HepG2 (cell line): ENCODE measurements around the gene GLG1. TPM values are rescaled to one million over a fixed set of nuclear protein-coding genes. Genes with fewer than 3 reads are reported as not detected.
A peak's percentile ranks its signal among the peaks of the same experiment; 100 is the strongest.

ENCODE experiments used
- GATAD2A ChIP-seq: IDR thresholded peaks from 2 replicates; pipeline ENCODE4 v1.6.1; 2016
- HHEX ChIP-seq: IDR thresholded peaks from 2 replicates; pipeline ENCODE4 v1.6.1; 2016; ENCODE audit warnings: control low read depth
- NR2F1 ChIP-seq, 2 experiments: fragments of 450-650 bp in 1 of 2; formaldehyde crosslinking in 1 of 2; IDR thresholded peaks; 2 replicates each; pipeline versions ENCODE4 v1.5.0 to v1.6.1; 2016 to 2020; ENCODE audit warnings: mild to moderate bottlenecking in 1 of 2, missing compliant biosample characterization in 1 of 2, missing genetic modification reagents in 1 of 2, moderate library complexity in 1 of 2
- RARA ChIP-seq: IDR thresholded peaks from 2 replicates; pipeline ENCODE4 v1.6.1; 2016; ENCODE audit warnings: missing genetic modification reagents, missing compliant biosample characterization
- ZFP1 ChIP-seq: IDR thresholded peaks from 2 replicates; pipeline ENCODE4 v1.6.1; 2016
- polyA plus RNA-seq, 8 experiments: library from polyadenylated mRNA; depleted of rRNA in 3 of 8; stranded (reverse) in 7 of 8; unstranded in 1 of 8; fragments of >200 nt; fragmentation: Illumina TruSeq in 4 of 8; extraction: Trizol in 4 of 8; gene quantifications; 2 replicates each; pipeline versions ENCODE4 v1.2.1 to v1.2.3, GENCODE V29; 2011 to 2016; ENCODE audit warnings: low read depth in 4 of 8, missing spikeins in 1 of 8, mixed read lengths in 1 of 8; ENCODE audit not compliant: insufficient read depth in 1 of 8
- total RNA-seq, 5 experiments: library from RNA; depleted of rRNA; stranded (reverse); fragments of >200 nt; fragmentation: Illumina TruSeq; extraction: Trizol; gene quantifications; 2 replicates each; pipeline ENCODE4 v1.2.3, GENCODE V29; 2016; ENCODE audit warnings: low read depth in 1 of 5
- TF ChIP-seq, protein P1 (sequence below): IDR thresholded peaks from 2 replicates; pipeline ENCODE4 v1.6.1; 2016; ENCODE audit warnings: mild to moderate bottlenecking
- TF ChIP-seq, protein P2 (sequence below): sonication (generic); formaldehyde crosslinking; IDR thresholded peaks from 2 replicates; pipeline ENCODE4 v1.4.0; 2020; ENCODE audit warnings: missing genetic modification reagents, borderline replicate concordance
- TF ChIP-seq, protein P3 (sequence below): sonication (generic); formaldehyde crosslinking; IDR thresholded peaks from 2 replicates; pipeline ENCODE4 v1.8.1; 2023; ENCODE audit warnings: mild to moderate bottlenecking, missing genetic modification reagents

Gene GLG1
- total and polyA plus RNA-seq, 2 of the 13 experiments (the other 11 are each of a cell fraction or from before 2014, with no cell fraction given) = 87.7 to 141 TPM

DNA sequence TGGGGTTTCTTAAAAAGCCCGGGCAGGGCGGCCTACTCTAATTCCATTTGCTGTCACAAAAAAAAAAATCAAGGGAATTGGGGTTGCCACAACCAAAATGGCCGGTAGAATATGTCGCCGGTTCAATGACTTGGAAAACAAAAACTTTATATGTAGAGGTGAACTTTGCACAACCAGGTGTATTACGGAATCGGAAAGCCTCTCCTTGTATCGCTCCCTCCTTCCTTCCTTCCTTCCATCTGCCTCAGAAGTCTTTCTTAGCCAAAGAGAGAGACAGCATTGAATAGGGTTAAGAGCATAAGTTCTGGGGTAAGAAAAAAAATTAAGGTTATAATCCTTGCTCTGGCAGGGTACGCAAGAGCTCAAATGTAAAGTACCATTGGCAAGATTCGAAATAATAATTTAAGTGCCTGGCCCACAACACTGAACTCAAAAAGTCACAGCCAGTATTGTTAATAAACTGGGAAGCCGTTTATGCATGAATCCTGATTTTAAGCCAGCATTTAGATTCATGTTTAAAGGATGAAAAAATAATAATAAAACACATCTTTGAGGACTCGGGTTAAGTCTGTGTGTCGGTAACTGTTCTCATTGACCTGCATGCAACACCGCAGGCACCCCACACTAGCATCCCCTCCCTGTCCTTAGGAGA, 522 bp upstream of the GLG1 start (continued):
- TF ChIP-seq, protein P1, sequence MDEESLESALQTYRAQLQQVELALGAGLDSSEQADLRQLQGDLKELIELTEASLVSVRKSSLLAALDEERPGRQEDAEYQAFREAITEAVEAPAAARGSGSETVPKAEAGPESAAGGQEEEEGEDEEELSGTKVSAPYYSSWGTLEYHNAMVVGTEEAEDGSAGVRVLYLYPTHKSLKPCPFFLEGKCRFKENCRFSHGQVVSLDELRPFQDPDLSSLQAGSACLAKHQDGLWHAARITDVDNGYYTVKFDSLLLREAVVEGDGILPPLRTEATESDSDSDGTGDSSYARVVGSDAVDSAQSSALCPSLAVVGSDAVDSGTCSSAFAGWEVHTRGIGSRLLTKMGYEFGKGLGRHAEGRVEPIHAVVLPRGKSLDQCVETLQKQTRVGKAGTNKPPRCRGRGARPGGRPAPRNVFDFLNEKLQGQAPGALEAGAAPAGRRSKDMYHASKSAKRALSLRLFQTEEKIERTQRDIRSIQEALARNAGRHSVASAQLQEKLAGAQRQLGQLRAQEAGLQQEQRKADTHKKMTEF (CRISPR knock-in tag) = no peak
- TF ChIP-seq, protein P2, sequence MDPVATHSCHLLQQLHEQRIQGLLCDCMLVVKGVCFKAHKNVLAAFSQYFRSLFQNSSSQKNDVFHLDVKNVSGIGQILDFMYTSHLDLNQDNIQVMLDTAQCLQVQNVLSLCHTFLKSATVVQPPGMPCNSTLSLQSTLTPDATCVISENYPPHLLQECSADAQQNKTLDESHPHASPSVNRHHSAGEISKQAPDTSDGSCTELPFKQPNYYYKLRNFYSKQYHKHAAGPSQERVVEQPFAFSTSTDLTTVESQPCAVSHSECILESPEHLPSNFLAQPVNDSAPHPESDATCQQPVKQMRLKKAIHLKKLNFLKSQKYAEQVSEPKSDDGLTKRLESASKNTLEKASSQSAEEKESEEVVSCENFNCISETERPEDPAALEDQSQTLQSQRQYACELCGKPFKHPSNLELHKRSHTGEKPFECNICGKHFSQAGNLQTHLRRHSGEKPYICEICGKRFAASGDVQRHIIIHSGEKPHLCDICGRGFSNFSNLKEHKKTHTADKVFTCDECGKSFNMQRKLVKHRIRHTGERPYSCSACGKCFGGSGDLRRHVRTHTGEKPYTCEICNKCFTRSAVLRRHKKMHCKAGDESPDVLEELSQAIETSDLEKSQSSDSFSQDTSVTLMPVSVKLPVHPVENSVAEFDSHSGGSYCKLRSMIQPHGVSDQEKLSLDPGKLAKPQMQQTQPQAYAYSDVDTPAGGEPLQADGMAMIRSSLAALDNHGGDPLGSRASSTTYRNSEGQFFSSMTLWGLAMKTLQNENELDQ = no peak
- TF ChIP-seq, protein P3, sequence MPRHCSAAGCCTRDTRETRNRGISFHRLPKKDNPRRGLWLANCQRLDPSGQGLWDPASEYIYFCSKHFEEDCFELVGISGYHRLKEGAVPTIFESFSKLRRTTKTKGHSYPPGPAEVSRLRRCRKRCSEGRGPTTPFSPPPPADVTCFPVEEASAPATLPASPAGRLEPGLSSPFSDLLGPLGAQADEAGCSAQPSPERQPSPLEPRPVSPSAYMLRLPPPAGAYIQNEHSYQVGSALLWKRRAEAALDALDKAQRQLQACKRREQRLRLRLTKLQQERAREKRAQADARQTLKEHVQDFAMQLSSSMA (CRISPR knock-in tag) = peak; percentile 99
- TF ChIP-seq GATAD2A (CRISPR knock-in tag) = peak; percentile 18; the same call in 1 of the 2 replicates
- TF ChIP-seq NR2F1 (CRISPR knock-in tag; IDR thresholded peaks at IDR 0.05) = 0 out of 4 replicates have a peak, but pooled peaks of 1 of the 2 experiments have one; percentile 44
- TF ChIP-seq HHEX (CRISPR knock-in tag) = 0 out of 2 replicates have a peak, but pooled peaks have one; percentile 3
- no peak for TF ChIP-seq RARA (CRISPR knock-in tag)
- 0 out of 2 replicates have a peak, but pooled peaks have one; percentile 16 for TF ChIP-seq ZFP1
